Ascending aorta (tissue), 2 donors: ENCODE measurements around the gene PSPH. TPM values are rescaled to one million over a fixed set of nuclear protein-coding genes. Genes with fewer than 3 reads are reported as not detected.
"Not testable (repeated sequence)": the region's sequence is repeated elsewhere in the genome, so short reads cannot be mapped to it uniquely, and the experiment has no call there.

Experiments
- DNase-seq, 2 donors: peaks; one replicate each; pipeline ENCODE4 v3.0.0-alpha.2; 2019; ENCODE audit warnings: low spot score in 2 of 2
- H3K27ac ChIP-seq, 2 donors: fragments of 200-600 bp; sonication (generic); one replicate each; pipeline ENCODE4 v1.5.1; 2016 to 2017; ENCODE audit warnings: mild to moderate bottlenecking in 1 of 2
- H3K27me3 ChIP-seq: fragments of 200-600 bp; sonication (generic); one replicate; pipeline ENCODE4 v1.5.1; 2017
- H3K36me3 ChIP-seq, 2 donors: fragments of 200-600 bp; sonication (generic); one replicate each; pipeline ENCODE4 v1.5.1; 2016
- H3K4me1 ChIP-seq, 2 donors: fragments of 200-600 bp; sonication (generic); one replicate each; pipeline ENCODE4 v1.5.1; 2016 to 2017; ENCODE audit warnings: mild to moderate bottlenecking in 1 of 2
- H3K4me3 ChIP-seq, 2 donors: fragments of 200-600 bp; sonication (generic); one replicate each; pipeline ENCODE4 v1.5.1; 2016 to 2017; ENCODE audit warnings: mild to moderate bottlenecking in 1 of 2
- H3K9me3 ChIP-seq, 2 donors: fragments of 200-600 bp; sonication (generic); one replicate each; pipeline ENCODE4 v1.5.1; 2016
- CTCF ChIP-seq, 3 experiments: fragments of 200-600 bp in 2 of 3; fragments of 450-650 bp in 1 of 3; sonication (generic) in 2 of 3; IDR thresholded peaks; one replicate each; pipeline ENCODE4 v1.5.1; 2016 to 2019; ENCODE audit warnings: antibody characterized with exemption in 3 of 3, mild to moderate bottlenecking in 1 of 3, moderate library complexity in 1 of 3
- intact Hi-C: fragments of 100-400 bp; cut with DNase I; formaldehyde crosslinking; loops from one replicate; pipeline ENCODE4 v1.15.1; 2023
- total RNA-seq: library from RNA; depleted of rRNA; stranded (reverse); fragments of >200 nt; gene quantifications from one replicate; pipeline ENCODE4 v1.1.0, GENCODE V29; 2016

The PSPH gene
- total RNA-seq, 1 donor from 2014 or later = not detected

- intact Hi-C loops = no loop called here
- no peak overlapping the region for H3K4me3 ChIP-seq
Observed at GRCh38 chr7:56079450-56080185, 28.4 kb upstream of the PSPH start.

DNA sequence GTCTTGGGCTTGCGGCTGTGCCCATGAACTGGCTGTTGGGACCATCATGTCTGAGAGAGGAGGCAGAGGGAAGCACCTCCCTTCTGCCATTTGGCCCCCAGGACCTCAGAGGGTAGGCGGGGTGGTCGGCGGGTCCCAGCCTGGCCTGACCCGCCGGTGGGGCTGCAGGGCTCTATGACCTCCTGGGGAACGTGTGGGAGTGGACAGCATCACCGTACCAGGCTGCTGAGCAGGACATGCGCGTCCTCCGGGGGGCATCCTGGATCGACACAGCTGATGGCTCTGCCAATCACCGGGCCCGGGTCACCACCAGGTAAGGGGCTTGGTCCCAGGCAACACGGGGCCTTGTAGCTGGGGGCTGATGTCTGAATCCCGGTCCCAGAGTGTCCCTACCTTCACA lies 27.0 kb upstream of the PSPH start:
- no peaks in the 10 kb centered on the region for H3K27me3 ChIP-seq
- intact Hi-C loops = no loop called here
- H3K9me3 ChIP-seq = no peaks in the 10 kb centered on the region
- TF ChIP-seq CTCF (IDR thresholded peaks at IDR 0.05) = no peak
- peaks cover 4 to 9% of the 10 kb centered on the region in 2 donors for H3K36me3 ChIP-seq
- DNase-seq = no peak
- H3K27ac ChIP-seq = peak overlapping the region; percentile 77 to 78
- H3K4me1 ChIP-seq = peaks cover 3 to 23% of the 10 kb centered on the region in 2 donors
- no peak overlapping the region for H3K4me3 ChIP-seq

More at GRCh38 chr7:56079450-56080185, 28.4 kb upstream of the PSPH start:
- peak in 1 of 2 donors; percentile 89 for DNase-seq
- TF ChIP-seq CTCF (IDR thresholded peaks at IDR 0.05) = peak; percentile 70 to 85 (median 72)
- Histone ChIP-seq H3K4me1 (peaks cover 3 to 23% of the 10 kb centered on the region in 2 donors), H3K36me3 (peaks cover 4 to 5% of the 10 kb centered on the region in 2 donors), H3K27me3 (no peaks in the 10 kb centered on the region), H3K27ac (peak overlapping the region; percentile 77 to 78), H3K9me3 (no peaks in the 10 kb centered on the region)

- Histone ChIP-seq H3K27me3 (no peaks in the 10 kb centered on the region), H3K27ac (peak overlapping the region in 1 of 2 donors; percentile 77), H3K9me3 (no peaks in the 10 kb centered on the region), H3K36me3 (peaks cover 8 to 9% of the 10 kb centered on the region in 2 donors), H3K4me3 (no peak overlapping the region), H3K4me1 (peaks cover 3 to 23% of the 10 kb centered on the region in 2 donors)
- no peak for DNase-seq
- no peak for TF ChIP-seq CTCF (IDR thresholded peaks at IDR 0.05)
- intact Hi-C loops = no loop called here
Observed at GRCh38 chr7:56077681-56078080, 26.4 kb upstream of the PSPH start.

GRCh38 chr7:56074371-56074791 lies 23.1 kb upstream of the PSPH start:
- Histone ChIP-seq H3K4me1 (peaks cover 3 to 10% of the 10 kb centered on the region in 2 donors), H3K36me3 (peaks cover 25 to 29% of the 10 kb centered on the region in 2 donors), H3K27ac (peak overlapping the region; percentile 49 to 67), H3K9me3 (no peaks in the 10 kb centered on the region), H3K27me3 (no peaks in the 10 kb centered on the region), H3K4me3 (no peak overlapping the region)
- intact Hi-C loops = loop anchor here (1.0 to 2.0 kb wide), 3 partner anchors 69 to 433 kb away; partner anchors contain the start of gene NIPSNAP2
- DNase-seq = peak; percentile 49 to 95
- TF ChIP-seq CTCF (IDR thresholded peaks at IDR 0.05) = peak; percentile 84 to 92 (median 85)

GRCh38 chr7:56066376-56066775 lies 15.1 kb upstream of the PSPH start:
- H3K27ac ChIP-seq, H3K4me1 ChIP-seq, H3K9me3 ChIP-seq, DNase-seq, H3K4me3 ChIP-seq, H3K27me3 ChIP-seq, intact Hi-C loops: not testable (repeated sequence)
- H3K36me3 ChIP-seq = peaks cover 24 to 38% of the 10 kb centered on the region in 2 donors
